Breast epithelium (tissue), 4 donors: ENCODE measurements around the gene TPSG1. TPM values are rescaled to one million over a fixed set of nuclear protein-coding genes. Genes with fewer than 3 reads are reported as not detected.

ENCODE experiments used
- DNase-seq, 2 donors: peaks; one replicate each; pipeline ENCODE4 v3.0.0-alpha.2; 2019; ENCODE audit warnings: low spot score in 2 of 2
- H3K27ac ChIP-seq, 2 donors: fragments of 200-600 bp; sonication (generic) in 1 of 2; one replicate each; pipeline ENCODE4 v1.5.1; 2016 to 2019; ENCODE audit warnings: mild to moderate bottlenecking in 1 of 2
- H3K27me3 ChIP-seq, 2 donors: fragments of 200-600 bp; sonication (generic) in 1 of 2; one replicate each; pipeline versions ENCODE4 v1.5.1 to v1.6.0; 2017 to 2019; ENCODE audit warnings: control low read depth in 1 of 2, mild to moderate bottlenecking in 1 of 2
- H3K36me3 ChIP-seq: fragments of 200-600 bp; one replicate; pipeline ENCODE4 v1.5.1; 2019
- H3K4me1 ChIP-seq, 2 donors: fragments of 200-600 bp; sonication (generic); one replicate each; pipeline ENCODE4 v1.5.1; 2016 to 2019; ENCODE audit warnings: control low read depth in 1 of 2
- H3K4me3 ChIP-seq, 3 donors: fragments of 200-600 bp; sonication (generic); 1 replicate in 2 of 3; 2 replicates in 1 of 3; pipeline ENCODE4 v1.5.1; 2016 to 2019; ENCODE audit warnings: mild to moderate bottlenecking in 3 of 3, moderate library complexity in 2 of 3
- H3K9me3 ChIP-seq, 2 donors: fragments of 200-600 bp; sonication (generic) in 1 of 2; one replicate each; pipeline ENCODE4 v1.5.1; 2016 to 2019; ENCODE audit warnings: control low read depth in 1 of 2
- POLR2A ChIP-seq: fragments of 450-650 bp; IDR thresholded peaks from one replicate; pipeline ENCODE4 v1.6.1; 2016; ENCODE audit warnings: antibody characterized with exemption, mild to moderate bottlenecking, moderate library complexity
- POLR2AphosphoS5 ChIP-seq, 3 donors: sonication (generic); formaldehyde crosslinking; IDR thresholded peaks; one replicate each; pipeline ENCODE4 v1.6.1; 2017; ENCODE audit warnings: antibody characterized with exemption in 3 of 3
- intact Hi-C: fragments of 100-400 bp; cut with DNase I; formaldehyde crosslinking; loops from one replicate; pipeline ENCODE4 v1.15.1; 2023; ENCODE audit warnings: low total_unique reads
- total RNA-seq, 3 donors: library from RNA; depleted of rRNA; stranded (reverse); fragments of >200 nt; gene quantifications; one replicate each; pipeline ENCODE4 v1.1.0, GENCODE V29; 2016
- TF ChIP-seq, protein P1 (sequence below), 3 donors: fragments of 450-650 bp; IDR thresholded peaks; one replicate each; pipeline ENCODE4 v1.5.1; 2016 to 2017; ENCODE audit warnings: antibody characterized with exemption in 3 of 3, mild to moderate bottlenecking in 3 of 3, moderate library complexity in 3 of 3

TPSG1 gene
- total RNA-seq, 3 donors from 2014 or later: 0.73 to 1.8 TPM; not detected in 1

GRCh38 chr16:1176280-1176897 is 48.7 kb downstream of the TPSG1 start:
- no peak for DNase-seq
- Histone ChIP-seq H3K27me3 (peaks cover 0 to 85% of the 10 kb centered on the region in 2 donors), H3K4me1 (no peaks in the 10 kb centered on the region), H3K9me3 (no peaks in the 10 kb centered on the region), H3K4me3 (no peak overlapping the region), H3K36me3 (no peaks in the 10 kb centered on the region), H3K27ac (no peak overlapping the region)
- TF ChIP-seq POLR2AphosphoS5 (IDR thresholded peaks at IDR 0.05): no peak
- TF ChIP-seq POLR2A: no peak
- TF ChIP-seq, protein P1, sequence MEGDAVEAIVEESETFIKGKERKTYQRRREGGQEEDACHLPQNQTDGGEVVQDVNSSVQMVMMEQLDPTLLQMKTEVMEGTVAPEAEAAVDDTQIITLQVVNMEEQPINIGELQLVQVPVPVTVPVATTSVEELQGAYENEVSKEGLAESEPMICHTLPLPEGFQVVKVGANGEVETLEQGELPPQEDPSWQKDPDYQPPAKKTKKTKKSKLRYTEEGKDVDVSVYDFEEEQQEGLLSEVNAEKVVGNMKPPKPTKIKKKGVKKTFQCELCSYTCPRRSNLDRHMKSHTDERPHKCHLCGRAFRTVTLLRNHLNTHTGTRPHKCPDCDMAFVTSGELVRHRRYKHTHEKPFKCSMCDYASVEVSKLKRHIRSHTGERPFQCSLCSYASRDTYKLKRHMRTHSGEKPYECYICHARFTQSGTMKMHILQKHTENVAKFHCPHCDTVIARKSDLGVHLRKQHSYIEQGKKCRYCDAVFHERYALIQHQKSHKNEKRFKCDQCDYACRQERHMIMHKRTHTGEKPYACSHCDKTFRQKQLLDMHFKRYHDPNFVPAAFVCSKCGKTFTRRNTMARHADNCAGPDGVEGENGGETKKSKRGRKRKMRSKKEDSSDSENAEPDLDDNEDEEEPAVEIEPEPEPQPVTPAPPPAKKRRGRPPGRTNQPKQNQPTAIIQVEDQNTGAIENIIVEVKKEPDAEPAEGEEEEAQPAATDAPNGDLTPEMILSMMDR (IDR thresholded peaks at IDR 0.05): no peak
- intact Hi-C loops: no loop called here

- intact Hi-C loops: no loop called here
- no peaks in the 10 kb centered on the region for H3K4me1 ChIP-seq
- H3K9me3 ChIP-seq: no peaks in the 10 kb centered on the region
- DNase-seq: no peak
- H3K36me3 ChIP-seq: no peaks in the 10 kb centered on the region
- no peak overlapping the region for H3K4me3 ChIP-seq
- peaks cover 0 to 85% of the 10 kb centered on the region in 2 donors for H3K27me3 ChIP-seq
- TF ChIP-seq POLR2A (no peak), POLR2AphosphoS5 (IDR thresholded peaks at IDR 0.05) (no peak)
- TF ChIP-seq, protein P1 (IDR thresholded peaks at IDR 0.05): no peak
- H3K27ac ChIP-seq: no peak overlapping the region
These were observed 49.3 kb downstream of the TPSG1 start for GRCh38 chr16:1175566-1176279.

DNA sequence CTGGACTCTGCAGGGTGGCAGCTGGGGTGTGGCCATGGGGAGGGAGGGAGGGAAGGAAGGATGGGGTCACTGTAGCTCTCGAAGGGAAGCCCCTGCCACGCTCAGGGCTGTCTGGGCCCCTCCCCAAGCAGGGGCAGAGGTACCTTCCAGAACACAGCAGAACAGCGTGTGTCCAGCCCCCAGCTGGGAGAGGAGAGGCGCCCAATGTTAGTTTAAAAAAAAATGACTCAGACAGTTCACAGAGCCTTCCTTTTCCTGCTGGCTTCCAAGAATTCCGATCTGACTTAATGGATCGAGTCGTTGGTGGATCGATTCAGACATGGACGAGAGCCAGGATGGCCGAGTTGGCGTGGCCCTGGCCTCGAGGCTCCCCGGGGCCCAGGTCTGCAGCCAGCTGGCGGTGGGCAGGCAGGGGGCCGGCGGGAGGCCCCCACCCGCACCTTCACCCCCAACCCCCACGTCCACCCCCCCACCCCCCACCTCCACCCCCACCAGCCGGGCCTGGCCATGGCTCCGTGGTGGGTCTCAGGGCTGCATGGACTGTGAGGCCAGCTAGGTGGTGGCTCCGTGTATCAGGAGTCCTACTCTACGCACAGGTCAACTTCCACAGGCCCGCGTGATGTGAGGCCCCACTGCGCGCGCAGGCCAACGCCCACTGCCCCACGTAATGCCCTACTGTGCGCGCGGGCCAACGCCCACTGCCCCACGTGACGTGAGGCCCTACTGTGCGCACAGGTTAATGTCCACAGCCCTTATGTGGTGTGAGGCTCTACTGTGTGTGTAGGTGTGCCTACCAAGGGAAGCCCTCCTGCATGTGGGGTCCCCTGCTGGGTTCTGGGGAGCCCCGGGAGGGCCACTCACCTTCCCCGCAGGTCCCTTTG is 50.4 kb downstream of the TPSG1 start:
- no peak overlapping the region for H3K27ac ChIP-seq
- H3K4me1 ChIP-seq: no peaks in the 10 kb centered on the region
- peaks cover 0 to 85% of the 10 kb centered on the region in 2 donors for H3K27me3 ChIP-seq
- no peaks in the 10 kb centered on the region for H3K36me3 ChIP-seq
- intact Hi-C loops: no loop called here
- DNase-seq: no peak
- H3K4me3 ChIP-seq: no peak overlapping the region
- H3K9me3 ChIP-seq: no peaks in the 10 kb centered on the region
- TF ChIP-seq, protein P1 (IDR thresholded peaks at IDR 0.05): no peak
- TF ChIP-seq POLR2A: no peak
- no peak for TF ChIP-seq POLR2AphosphoS5 (IDR thresholded peaks at IDR 0.05)

DNA sequence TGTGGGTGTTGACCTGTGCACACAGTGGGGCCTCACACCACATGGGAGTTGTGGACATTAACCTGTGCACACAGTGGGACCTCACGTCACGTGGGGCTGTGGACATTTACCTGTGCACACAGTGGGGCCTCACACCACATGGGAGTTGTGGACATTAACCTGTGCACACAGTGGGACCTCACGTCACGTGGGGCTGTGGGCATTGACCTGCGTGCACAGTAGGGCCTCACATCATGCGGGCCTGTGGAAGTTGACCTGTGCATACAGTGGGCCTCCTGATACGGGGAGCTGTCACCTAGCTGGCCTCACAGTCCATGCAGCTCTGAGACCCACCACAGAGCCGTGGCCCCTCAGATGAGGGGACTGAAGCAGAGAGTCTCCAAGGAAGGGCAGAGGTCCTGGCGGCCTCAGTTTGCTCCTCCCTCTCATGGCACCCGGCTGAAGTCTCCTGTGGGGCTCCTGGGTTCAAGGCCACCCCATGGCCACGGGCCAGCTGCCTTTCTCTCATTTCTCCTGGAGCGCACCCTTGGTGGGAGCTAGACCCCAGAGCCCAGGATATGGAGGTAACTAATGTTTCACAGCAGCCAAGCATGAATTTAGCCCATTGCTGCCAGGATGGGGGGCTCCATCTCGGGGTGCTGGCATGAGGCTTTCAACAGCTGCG is 51.1 kb downstream of the TPSG1 start:
- no peaks in the 10 kb centered on the region for H3K9me3 ChIP-seq
- no peak overlapping the region for H3K4me3 ChIP-seq
- no peak for TF ChIP-seq POLR2AphosphoS5 (IDR thresholded peaks at IDR 0.05)
- TF ChIP-seq, protein P1 (IDR thresholded peaks at IDR 0.05): no peak
- no peak for TF ChIP-seq POLR2A
- H3K27me3 ChIP-seq: peaks cover 0 to 89% of the 10 kb centered on the region in 2 donors
- no peak for DNase-seq
- H3K36me3 ChIP-seq: no peaks in the 10 kb centered on the region
- intact Hi-C loops: no loop called here
- H3K4me1 ChIP-seq: no peaks in the 10 kb centered on the region
- H3K27ac ChIP-seq: no peak overlapping the region
